PC-3 (cell line): Measurements from ENCODE around the gene CARD6. TPM values are rescaled to one million over a fixed set of nuclear protein-coding genes. Genes with fewer than 3 reads are reported as not detected.

Experiments
- ATAC-seq: fragments of 200-7000 bp; cut with Tn5 transposase; 2 replicates; pipeline ENCODE4 v1.9.1; 2020; ENCODE audit warnings: mild to moderate bottlenecking, moderate library complexity
- BruUV-seq: library from RNA; stranded (reverse); fragments of 400-500 nt; replicated peaks from 2 replicates; lab custom pipeline; 2021; lab: Mats Ljungman, UMichigan
- CTCF ChIA-PET: fragments of 300-600 bp; sonication (Branson Sonifier 250); formaldehyde crosslinking; loops from one replicate; lab custom pipeline; 2022; ENCODE audit warnings: antibody characterized with exemption; lab: Charles Lee
- POLR2A ChIA-PET: fragments of 300-600 bp; sonication (Branson Sonifier 250); formaldehyde crosslinking; loops from one replicate; lab custom pipeline; 2022; ENCODE audit warnings: antibody characterized with exemption; ENCODE audit not compliant: unreplicated experiment; lab: Charles Lee
- DNase-seq: peaks from one replicate; pipeline ENCODE4 v3.0.0-alpha.2; 2015
- H2AFZ ChIP-seq: fragments of 300-600 bp; sonication (generic); 2 replicates; pipeline ENCODE4 v1.6.0; 2016; ENCODE audit warnings: antibody characterized with exemption, low read length
- H3F3A ChIP-seq: fragments of 300-600 bp; sonication (generic); one replicate; pipeline ENCODE4 v1.6.0; 2017; ENCODE audit warnings: antibody characterized with exemption, low read length, control low read depth, mild to moderate bottlenecking; ENCODE audit not compliant: unreplicated experiment
- H3K27ac ChIP-seq: fragments of 300-600 bp; sonication (generic); 2 replicates; pipeline ENCODE4 v1.5.1; 2016; ENCODE audit warnings: mild to moderate bottlenecking, low read length
- H3K27me3 ChIP-seq: fragments of 300-600 bp; sonication (generic); 2 replicates; pipeline ENCODE4 v1.6.1; 2016; ENCODE audit warnings: low read length, mixed read lengths
- H3K36me3 ChIP-seq: fragments of 300-600 bp; sonication (generic); 2 replicates; pipeline ENCODE4 v1.6.1; 2016; ENCODE audit warnings: low read depth, mixed run types, low read length, mixed read lengths
- H3K4me1 ChIP-seq: fragments of 300-600 bp; sonication (generic); 2 replicates; pipeline ENCODE4 v1.5.1; 2016; ENCODE audit warnings: low read length; ENCODE audit not compliant: insufficient read depth
- H3K4me2 ChIP-seq: fragments of 300-600 bp; sonication (generic); 2 replicates; pipeline ENCODE4 v1.6.0; 2016; ENCODE audit warnings: low read length
- H3K4me3 ChIP-seq: fragments of 300-600 bp; sonication (generic); 2 replicates; pipeline ENCODE4 v1.5.1; 2016; ENCODE audit warnings: mild to moderate bottlenecking, low read length, mixed read lengths
- H3K79me2 ChIP-seq: fragments of 300-600 bp; sonication (generic); 2 replicates; pipeline ENCODE4 v1.6.1; 2017; ENCODE audit warnings: low read length, mixed read lengths
- H3K9ac ChIP-seq: fragments of 300-600 bp; sonication (generic); 2 replicates; pipeline ENCODE4 v1.6.0; 2016; ENCODE audit warnings: mild to moderate bottlenecking, low read length
- H3K9me2 ChIP-seq: fragments of 300-600 bp; sonication (generic); replicated peaks from 2 replicates; pipeline ENCODE4 v1.6.1; 2016; ENCODE audit warnings: mixed run types, low read length, mixed read lengths
- H3K9me3 ChIP-seq: fragments of 300-600 bp; sonication (generic); 2 replicates; pipeline ENCODE4 v1.6.1; 2016; ENCODE audit warnings: low read length, mixed read lengths
- H4K20me1 ChIP-seq: fragments of 300-600 bp; sonication (generic); 2 replicates; pipeline ENCODE4 v1.6.1; 2016; ENCODE audit warnings: low read length, mixed read lengths
- CTCF ChIP-seq: fragments of 300-600 bp; sonication (generic); conservative IDR thresholded peaks from 2 replicates; pipeline ENCODE4 v1.5.1; 2017; ENCODE audit warnings: antibody characterized with exemption, low read depth, mild to moderate bottlenecking, low read length
- EZH2 ChIP-seq: fragments of 300-600 bp; sonication (generic); IDR thresholded peaks from one replicate; pipeline ENCODE4 v1.6.1; 2017; ENCODE audit warnings: antibody characterized with exemption, mild to moderate bottlenecking, low read length; ENCODE audit not compliant: unreplicated experiment
- EZH2phosphoT487 ChIP-seq: fragments of 300-600 bp; sonication (generic); IDR thresholded peaks from 2 replicates; pipeline ENCODE4 v1.6.1; 2018; ENCODE audit warnings: mild to moderate bottlenecking, antibody characterized with exemption, low read length, borderline replicate concordance
- intact Hi-C: fragments of 100-400 bp; cut with micrococcal nuclease; formaldehyde crosslinking; loops from 2 replicates; pipeline ENCODE4 v1.9.0; 2023
- total RNA-seq: library from RNA; depleted of rRNA; stranded (reverse); fragments of >200 nt; gene quantifications from 2 replicates; pipeline ENCODE4 v1.2.3, GENCODE V29; 2014

Gene CARD6
- total RNA-seq, 1 experiment from 2014 or later = 2.4 TPM

GRCh38 chr5:40798012-40798800 lies 43.0 kb upstream of the CARD6 start, which contains the start of gene PRKAA1:
PRKAA1 (minus strand) TSS chr5:40798374; CDS start chr5:40798189, 185 bp downstream.
- Histone ChIP-seq H3K27ac (peak within 1 kb of the TSS; percentile 87), H3K9me3 (no peaks in the 10 kb centered on the region), H3K36me3 (peaks cover 5% of the 10 kb centered on the region; the same call in 1 of the 2 replicates), H3K9ac (peak within 1 kb of the TSS; percentile 87), H2AFZ (peak within 1 kb of the TSS; percentile 98), H3K27me3 (no peaks in the 10 kb centered on the region), H3K4me2 (peak within 1 kb of the TSS; percentile 89), H4K20me1 (peaks cover 30% of the 10 kb centered on the region), H3F3A (peaks cover 2% of the 10 kb centered on the region), H3K4me3 (peak within 1 kb of the TSS; percentile 83), H3K4me1 (peaks cover 26% of the 10 kb centered on the region), H3K79me2 (peaks cover 53% of the 10 kb centered on the region), H3K9me2 (no peaks in the 10 kb centered on the region)
- ATAC-seq (peak; percentile 81), DNase-seq (peak; percentile 91)
- POLR2A ChIA-PET = interaction anchor here (0.5 kb wide), 1 partner anchor 48 kb away, joined by 4 read pairs; no protein-coding TSS in a partner anchor
- TF ChIP-seq EZH2phosphoT487 = no peak
- TF ChIP-seq EZH2 = no peak
- peak; percentile 47 for TF ChIP-seq CTCF
- CTCF ChIA-PET = interaction anchor here (0.5 to 1.3 kb wide), 11 partner anchors 20 to 319 kb away, joined by 3 to 11 read pairs (median 5); no protein-coding TSS in a partner anchor
- no TSS peak for BruUV-seq
- intact Hi-C loops = loop anchor here (1.0 kb wide), 1 partner anchor 43 kb away; the partner anchor contains the start of gene TTC33

- peaks cover 2% of the 10 kb centered on the region for H3F3A ChIP-seq
- peaks cover 27% of the 10 kb centered on the region for H4K20me1 ChIP-seq
- no peaks in the 10 kb centered on the region for H3K27me3 ChIP-seq
- H2AFZ ChIP-seq = peak overlapping the region; percentile 98
- DNase-seq (peak; percentile 72), ATAC-seq (peak; percentile 53)
- no peaks in the 10 kb centered on the region for H3K9me2 ChIP-seq
- peaks cover 47% of the 10 kb centered on the region for H3K79me2 ChIP-seq
- no TSS peak for BruUV-seq
- peak overlapping the region; percentile 87 for H3K27ac ChIP-seq
- H3K36me3 ChIP-seq = peaks cover 5% of the 10 kb centered on the region; the same call in 1 of the 2 replicates
- H3K4me3 ChIP-seq = peak overlapping the region; percentile 83
- peaks cover 26% of the 10 kb centered on the region for H3K4me1 ChIP-seq
- ChIA-PET CTCF (interaction anchor here (0.5 to 1.3 kb wide), 10 partner anchors 19 to 318 kb away, joined by 3 to 11 read pairs (median 4); no protein-coding TSS in a partner anchor), POLR2A (interaction anchor here (0.5 to 0.6 kb wide), 2 partner anchors 16 to 49 kb away, joined by 3 to 4 read pairs; no protein-coding TSS in a partner anchor)
- peak overlapping the region; percentile 89 for H3K4me2 ChIP-seq
- H3K9me3 ChIP-seq = no peaks in the 10 kb centered on the region
- intact Hi-C loops = loop anchor here (1.0 kb wide), 1 partner anchor 44 kb away; the partner anchor contains the start of gene TTC33
- TF ChIP-seq CTCF = no peak
- no peak for TF ChIP-seq EZH2phosphoT487
- TF ChIP-seq EZH2 = no peak
- H3K9ac ChIP-seq = peak overlapping the region; percentile 84
Measured at GRCh38 chr5:40798801-40799210, 42.4 kb upstream of the CARD6 start.
